K562 treated with DMSO at 1 percent for 4 hours (cell line): ENCODE results near the gene ASL. TPM values are rescaled to one million over a fixed set of nuclear protein-coding genes. Genes with fewer than 3 reads are reported as not detected.

ENCODE experiments used
- total RNA-seq: library from RNA; unstranded; fragments of 300-600 nt; gene quantifications from 2 replicates; pipeline ENCODE4 v1.2.3, GENCODE V29; 2022; ENCODE audit not compliant: insufficient read depth

Gene ASL
- total RNA-seq = 23.8 and 31.0 TPM in 2 replicates

GRCh38 chr7:66075590-66076461 is at the start of gene ASL:
Gene ASL (plus strand): TSS chr7:66075819. CDS start chr7:66076082, 263 bp downstream.

GRCh38 chr7:66114743-66115649 is 39.4 kb downstream of the ASL start, which contains the start of gene CRCP:
Gene CRCP (plus strand): TSS chr7:66114847. CDS start chr7:66114963, 116 bp downstream.

Other genes starting within 250 kb of the ASL start
- 13.6 and 15.7 TPM in 2 replicates for gene VKORC1L1, start 202.7 kb upstream of the ASL start, total RNA-seq
- 141 and 151 TPM in 2 replicates for gene GUSB, start 93.6 kb upstream of the ASL start, total RNA-seq
- gene CRCP, start 39.0 kb downstream of the ASL start, total RNA-seq = 24.5 and 27.3 TPM in 2 replicates
- 1.7 TPM in 1 of 2 replicates, not detected in the other for gene TPST1, start 129.5 kb downstream of the ASL start, total RNA-seq